Measurements from ENCODE around the gene ENTHD1. TPM values are rescaled to one million over a fixed set of nuclear protein-coding genes. Genes with fewer than 3 reads are reported as not detected.
"Not testable (repeated sequence)": the region's sequence is repeated elsewhere in the genome, so short reads cannot be mapped to it uniquely, and the experiment has no call there.

The ENTHD1 gene
- total RNA-seq, 2 donors from 2014 or later, result not detected

DNA sequence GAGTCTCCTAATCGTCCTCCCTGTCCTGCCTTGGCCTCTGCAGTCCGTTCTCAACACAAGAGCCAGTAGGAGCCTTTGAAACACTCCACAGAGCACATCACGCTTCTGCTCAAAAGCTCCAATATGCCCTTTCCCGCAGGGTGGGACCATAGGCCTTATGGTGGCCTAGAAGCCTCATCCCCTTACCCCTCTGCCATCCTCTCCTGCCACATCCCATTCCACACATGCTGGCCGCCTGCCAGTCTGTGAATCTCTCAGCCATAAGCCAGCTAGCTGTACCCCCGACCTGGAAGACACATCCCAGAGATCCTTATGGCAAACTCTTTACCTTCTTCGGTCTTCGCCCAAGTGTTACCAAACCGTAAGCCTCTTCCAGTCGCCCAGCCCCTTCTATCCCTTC lies 157.8 kb downstream of the ENTHD1 start:
- no peaks in the 10 kb centered on the region for H3K9me3 ChIP-seq
- no peaks in the 10 kb centered on the region for H3K27me3 ChIP-seq
- TF ChIP-seq, protein P1, sequence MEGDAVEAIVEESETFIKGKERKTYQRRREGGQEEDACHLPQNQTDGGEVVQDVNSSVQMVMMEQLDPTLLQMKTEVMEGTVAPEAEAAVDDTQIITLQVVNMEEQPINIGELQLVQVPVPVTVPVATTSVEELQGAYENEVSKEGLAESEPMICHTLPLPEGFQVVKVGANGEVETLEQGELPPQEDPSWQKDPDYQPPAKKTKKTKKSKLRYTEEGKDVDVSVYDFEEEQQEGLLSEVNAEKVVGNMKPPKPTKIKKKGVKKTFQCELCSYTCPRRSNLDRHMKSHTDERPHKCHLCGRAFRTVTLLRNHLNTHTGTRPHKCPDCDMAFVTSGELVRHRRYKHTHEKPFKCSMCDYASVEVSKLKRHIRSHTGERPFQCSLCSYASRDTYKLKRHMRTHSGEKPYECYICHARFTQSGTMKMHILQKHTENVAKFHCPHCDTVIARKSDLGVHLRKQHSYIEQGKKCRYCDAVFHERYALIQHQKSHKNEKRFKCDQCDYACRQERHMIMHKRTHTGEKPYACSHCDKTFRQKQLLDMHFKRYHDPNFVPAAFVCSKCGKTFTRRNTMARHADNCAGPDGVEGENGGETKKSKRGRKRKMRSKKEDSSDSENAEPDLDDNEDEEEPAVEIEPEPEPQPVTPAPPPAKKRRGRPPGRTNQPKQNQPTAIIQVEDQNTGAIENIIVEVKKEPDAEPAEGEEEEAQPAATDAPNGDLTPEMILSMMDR (IDR thresholded peaks at IDR 0.05), result no peak
- no peak overlapping the region for H3K9ac ChIP-seq (ENCODE audit: low read depth in 2 of 2, low read length in 2 of 2)
- intact Hi-C loops (cut with DNase I), result no loop called here
- no peaks in the 10 kb centered on the region for H3K36me3 ChIP-seq
- no peaks in the 10 kb centered on the region for H3K4me1 ChIP-seq
- H3K27ac ChIP-seq, result no peak overlapping the region
- DNase-seq, result no peak
- H3K4me3 ChIP-seq, result no peak overlapping the region

DNA sequence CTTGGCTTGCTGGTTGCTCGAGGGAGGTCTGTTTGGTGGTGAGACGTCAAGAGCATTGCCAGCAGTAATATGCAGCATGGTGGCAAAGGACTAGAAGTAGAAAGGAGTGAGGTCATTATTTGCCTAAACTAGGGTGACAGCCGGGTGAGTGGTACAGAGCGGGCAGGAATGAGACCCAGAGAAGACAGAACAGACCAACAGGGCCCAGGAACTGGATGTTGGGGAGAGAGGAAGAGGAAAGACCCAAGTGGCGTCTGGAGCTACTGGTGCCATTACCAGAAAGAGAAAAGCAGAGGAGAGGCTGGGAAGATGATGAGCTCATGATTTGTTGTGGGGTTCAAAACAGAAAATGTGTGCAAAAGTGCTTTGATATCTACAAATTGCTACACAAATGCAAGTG lies 158.7 kb downstream of the ENTHD1 start:
- Histone ChIP-seq H3K27ac (no peak overlapping the region), H3K27me3 (no peaks in the 10 kb centered on the region), H3K9ac (ENCODE audit: low read depth in 2 of 2, low read length in 2 of 2) (no peak overlapping the region), H3K36me3 (no peaks in the 10 kb centered on the region), H3K4me3 (no peak overlapping the region), H3K9me3 (no peaks in the 10 kb centered on the region), H3K4me1 (no peaks in the 10 kb centered on the region)
- no peak for DNase-seq
- TF ChIP-seq, protein P1 (IDR thresholded peaks at IDR 0.05), result no peak
- intact Hi-C loops (cut with DNase I), result no loop called here

DNA sequence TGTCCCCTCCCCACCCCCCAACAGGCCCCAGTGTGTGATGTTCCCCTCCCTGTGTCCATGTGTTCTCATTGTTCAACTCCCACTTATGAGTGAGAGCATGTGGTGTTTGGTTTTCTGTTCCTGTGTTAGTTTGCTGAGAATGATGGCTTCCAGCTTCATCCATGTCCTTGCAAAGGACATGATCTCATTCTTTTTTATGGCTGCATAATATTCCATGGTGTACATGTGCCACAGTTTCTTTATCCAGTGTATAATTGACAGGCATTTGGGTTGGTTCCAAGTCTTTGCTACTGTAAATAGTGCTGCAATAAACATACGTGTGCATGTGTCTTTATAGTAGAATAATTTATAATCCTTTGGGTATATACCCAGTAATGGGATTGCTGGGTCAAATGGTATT lies 159.5 kb downstream of the ENTHD1 start:
- H3K36me3 ChIP-seq; intact Hi-C loops (cut with DNase I); H3K27me3 ChIP-seq: not testable (repeated sequence)

DNA sequence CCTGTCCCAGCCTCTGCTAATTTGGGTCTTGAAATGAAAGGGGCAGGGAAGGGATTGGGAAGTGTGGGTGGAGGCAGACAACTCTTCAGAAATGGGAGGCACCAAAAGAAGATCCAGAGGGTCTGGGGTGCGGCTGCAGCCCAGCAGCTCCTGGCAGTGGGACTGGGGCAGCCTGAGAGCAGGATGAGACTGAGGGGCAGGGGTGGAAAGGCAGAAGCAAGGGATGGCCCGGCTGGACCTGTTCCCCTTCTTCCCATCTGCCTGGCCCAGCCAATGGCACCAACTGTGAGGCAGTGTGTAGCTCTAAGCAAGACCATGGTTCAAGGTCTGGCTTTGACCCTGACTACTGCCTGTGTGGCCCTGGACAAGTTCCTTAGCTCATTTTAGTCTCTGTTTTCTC lies 160.4 kb downstream of the ENTHD1 start:
- no peaks in the 10 kb centered on the region for H3K36me3 ChIP-seq
- intact Hi-C loops (cut with DNase I), result no loop called here
- no peak overlapping the region for H3K9ac ChIP-seq (ENCODE audit: low read depth in 2 of 2, low read length in 2 of 2)
- H3K27me3 ChIP-seq, result no peaks in the 10 kb centered on the region
- no peaks in the 10 kb centered on the region for H3K4me1 ChIP-seq
- no peak overlapping the region for H3K4me3 ChIP-seq
- TF ChIP-seq, protein P1 (IDR thresholded peaks at IDR 0.05), result no peak
- no peak overlapping the region for H3K27ac ChIP-seq
- H3K9me3 ChIP-seq, result no peaks in the 10 kb centered on the region
- DNase-seq, result no peak

More for the DNA sequence above, 159.5 kb downstream of the ENTHD1 start:
- not testable (repeated sequence) for DNase-seq; H3K9me3 ChIP-seq; H3K27ac ChIP-seq; H3K4me3 ChIP-seq; H3K4me1 ChIP-seq; H3K9ac ChIP-seq (ENCODE audit: low read depth in 2 of 2, low read length in 2 of 2)

DNA sequence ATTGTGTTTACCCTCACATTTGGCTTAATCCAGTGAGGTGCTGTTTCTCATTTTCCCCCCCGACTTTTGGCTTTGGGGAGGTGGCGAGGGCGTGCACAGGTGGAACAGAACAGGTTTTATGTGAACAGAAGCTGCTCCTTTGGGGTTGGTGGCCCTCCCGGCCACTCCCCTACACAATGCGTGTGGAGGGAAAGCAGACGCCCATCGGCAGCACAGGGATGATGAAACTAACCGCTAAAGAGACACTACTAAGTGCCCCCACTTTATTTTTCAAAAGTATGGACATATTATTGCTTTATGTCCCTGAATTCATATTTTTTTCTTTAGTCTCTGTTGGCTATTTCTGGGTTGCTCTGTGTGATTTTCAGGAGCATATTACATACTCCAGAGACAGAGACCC lies 160.9 kb downstream of the ENTHD1 start:
- no peak for DNase-seq
- Histone ChIP-seq H3K9me3 (no peaks in the 10 kb centered on the region), H3K27ac (no peak overlapping the region), H3K4me3 (no peak overlapping the region), H3K36me3 (no peaks in the 10 kb centered on the region), H3K27me3 (no peaks in the 10 kb centered on the region), H3K4me1 (no peaks in the 10 kb centered on the region), H3K9ac (ENCODE audit: low read depth in 2 of 2, low read length in 2 of 2) (no peak overlapping the region)
- TF ChIP-seq, protein P1 (IDR thresholded peaks at IDR 0.05), result no peak
- intact Hi-C loops (cut with DNase I), result no loop called here

DNA sequence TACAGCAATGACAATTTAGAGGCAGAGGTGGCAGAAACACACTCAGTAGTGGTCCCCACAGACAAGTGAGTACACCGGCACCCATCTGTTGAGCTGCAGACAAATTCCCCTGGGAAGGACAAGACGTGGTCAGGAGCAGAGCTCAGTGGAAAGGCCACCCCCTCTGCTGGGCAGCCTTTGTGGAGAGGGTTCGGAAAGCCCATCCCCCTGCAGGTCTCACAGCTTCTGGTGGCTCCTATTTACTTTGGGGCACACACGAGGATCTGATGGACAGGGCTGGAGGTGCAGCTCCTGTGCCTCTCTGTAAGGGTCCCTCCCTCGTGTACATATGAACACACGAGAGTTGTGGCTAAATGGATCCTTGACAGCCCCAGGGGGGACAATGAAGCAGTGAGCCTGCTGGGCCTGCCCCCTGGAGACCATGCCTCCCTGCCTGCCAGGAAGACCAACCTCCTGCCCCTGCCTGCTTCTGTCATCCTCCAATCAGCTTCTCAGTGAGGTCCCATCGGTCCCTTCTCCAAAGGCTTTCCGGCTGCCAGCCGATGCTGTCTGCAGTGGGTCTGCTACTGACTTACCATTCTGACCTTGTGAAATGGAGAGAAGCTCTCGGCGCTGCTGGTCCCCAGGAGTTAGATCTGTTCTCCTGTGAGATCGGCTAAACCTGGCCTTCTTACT lies 161.5 kb downstream of the ENTHD1 start:
- intact Hi-C loops (cut with DNase I), result no loop called here
- H3K9me3 ChIP-seq, result no peaks in the 10 kb centered on the region
- H3K4me1 ChIP-seq, result no peaks in the 10 kb centered on the region
- TF ChIP-seq, protein P1 (IDR thresholded peaks at IDR 0.05), result no peak
- no peaks in the 10 kb centered on the region for H3K27me3 ChIP-seq
- no peak overlapping the region for H3K4me3 ChIP-seq
- H3K27ac ChIP-seq, result no peak overlapping the region
- DNase-seq, result no peak
- no peaks in the 10 kb centered on the region for H3K36me3 ChIP-seq
- no peak overlapping the region for H3K9ac ChIP-seq (ENCODE audit: low read depth in 2 of 2, low read length in 2 of 2)

All from colonic mucosa (tissue), 4 donors.